Heart right ventricle (tissue), 16 donors: Measurements from ENCODE around the gene CD200R1L. TPM values are rescaled to one million over a fixed set of nuclear protein-coding genes. Genes with fewer than 3 reads are reported as not detected.

Experiments
- ATAC-seq, 8 donors: fragments of 200-7000 bp; cut with Tn5 transposase; one replicate each; pipeline ENCODE4 v1.9.1; 2020; ENCODE audit warnings: mild to moderate bottlenecking in 8 of 8, moderate library complexity in 8 of 8, moderate number of reproducible peaks in 1 of 8
- DNase-seq, 2 donors: peaks; one replicate each; pipeline ENCODE4 v3.0.0-alpha.2; 2020
- H3K27ac ChIP-seq, 10 donors: fragments of 200-600 bp; sonication (generic) in 2 of 10; one replicate each; pipeline versions ENCODE4 v1.5.0 to v1.8.0; 2020 to 2022; ENCODE audit warnings: mild to moderate bottlenecking in 3 of 10
- H3K27me3 ChIP-seq, 7 donors: fragments of 200-600 bp; one replicate each; pipeline ENCODE4 v1.8.0; 2021 to 2022; ENCODE audit warnings: mild to moderate bottlenecking in 2 of 7
- H3K36me3 ChIP-seq, 9 donors: fragments of 200-600 bp; sonication (generic) in 1 of 9; one replicate each; pipeline versions ENCODE4 v1.5.0 to v1.8.0; 2020 to 2022; ENCODE audit warnings: mild to moderate bottlenecking in 2 of 9
- H3K4me1 ChIP-seq, 9 donors: fragments of 200-600 bp; sonication (generic) in 1 of 9; one replicate each; pipeline versions ENCODE4 v1.5.0 to v1.8.0; 2020 to 2022; ENCODE audit warnings: mild to moderate bottlenecking in 4 of 9
- H3K4me3 ChIP-seq, 10 donors: fragments of 200-600 bp; sonication (generic) in 2 of 10; one replicate each; pipeline versions ENCODE4 v1.5.0 to v1.8.0; 2020 to 2022; ENCODE audit warnings: mild to moderate bottlenecking in 7 of 10, moderate library complexity in 2 of 10
- H3K9me3 ChIP-seq, 11 donors: fragments of 200-600 bp in 10 of 11; sonication (generic) in 2 of 11; one replicate each; pipeline versions ENCODE4 v1.5.0 to v1.8.0; 2013 to 2022; ENCODE audit warnings: mild to moderate bottlenecking in 2 of 11, control low read depth in 1 of 11, moderate library complexity in 1 of 11
- WGBS, 2 donors: extraction: QIAGEN DNeasy Blood & Tissue Kit; methylation state at CpG; one replicate each; pipeline ENCODE4 v1.1.7; 2013; ENCODE audit warnings: inconsistent platforms in 1 of 2; 5-methylcytosine and 5-hydroxymethylcytosine counted together
- intact Hi-C, 10 donors: fragments of 100-400 bp; cut with DNase I; formaldehyde crosslinking; loops; one replicate each; pipeline versions ENCODE4 v1.11.1 to v1.14.2; 2022
- polyA plus RNA-seq, 2 donors: library from polyadenylated mRNA; stranded (reverse); fragments of 200-250 nt; gene quantifications; one replicate each; pipeline ENCODE4 v1.2.3, GENCODE V29; 2013
- total RNA-seq, 10 donors: library from RNA; stranded (reverse); fragmentation: NEBNext Ultra II Directional in 3 of 10; extraction: Animal tissue kit (Norgen Biotek cat#: 25700) in 3 of 10; gene quantifications; one replicate each; pipeline versions ENCODE4 v1.2.1 to v1.2.4, GENCODE V29; 2021 to 2023
- TF ChIP-seq, protein P1 (sequence below), 9 donors: fragments of 200-600 bp; sonication (generic) in 2 of 9; IDR thresholded peaks; one replicate each; pipeline versions ENCODE4 v1.5.0 to v1.8.0; 2021 to 2022; ENCODE audit warnings: antibody characterized with exemption in 9 of 9, mild to moderate bottlenecking in 5 of 9, moderate library complexity in 1 of 9
- donor health status: Arrhythmogenic right ventricular cardiomyopathy.
- donor health status: ischemic (EF 13 %, LVEDD 7.1; RV severe dilation, severe dysfunction).
- donor health status: healthy with polysubstance abuse.
- donor health status: DM: no; HTN: yes; CAD: no.
- donor health status: DM: no; HTN: no; CAD: no.
- donor health status: ischemic (EF 25% LVEDD 6.9; RV normal size, moderate dysfunction).
- donor health status: ischemic (EF 25% LVEDD 5.7; RV mildly dilated, moderate dysfunction).
- donor health status: healthy.
- donor health status: DM: yes; HTN: yes; CAD: no.
- donor health status: Ischemic cardiomyopathy.
- donor health status: ischemic (EF 35%, LVEDD 5.7; RV mildly dilated, moderate dysfunction).
- donor health status: nonischemic (EF 11% LVEDD 7.7; RV severe dilation, severe dysfunction).
- donor health status: DM: yes; HTN: yes; CAD: no.
- donor health status: PGD.
- donor health status: ischemic (EF 29% LVEDD 5.4; RV normal size, mild dysfunction).
- donor health status: nonischemic (EF 23%, LVEDD 6.1; RV moderate dilation, normal function).

Gene CD200R1L
- total and polyA plus RNA-seq, 12 donors, result not detected

DNA sequence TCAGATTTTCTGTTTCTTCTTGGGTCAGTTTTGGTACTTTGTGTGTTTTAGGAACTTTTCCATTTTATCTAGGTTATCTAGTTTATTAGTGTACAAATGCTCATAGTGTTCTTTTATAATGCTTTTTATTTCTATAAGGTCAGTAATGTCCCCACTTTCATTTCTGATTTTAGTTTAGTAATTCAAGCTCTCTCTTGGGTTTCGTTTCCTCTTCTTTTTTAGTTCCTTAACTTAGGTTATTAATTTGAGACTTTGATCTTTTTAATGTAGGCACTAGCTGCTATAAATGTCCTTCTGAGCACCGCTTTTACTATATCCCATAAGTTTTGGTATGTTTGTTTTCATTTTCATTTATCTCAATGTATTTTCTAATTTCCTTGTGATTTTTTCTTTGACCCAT, 27.0 kb upstream of the CD200R1L start:
- intact Hi-C loops, result no loop called here
- DNase-seq, result no peak
- H3K4me1 ChIP-seq, result peaks cover 0 to 4% (median 0%) of the 10 kb centered on the region in 9 donors
- no peaks in the 10 kb centered on the region for H3K27me3 ChIP-seq
- no peak for ATAC-seq
- no peak overlapping the region for H3K27ac ChIP-seq
- TF ChIP-seq, protein P1, sequence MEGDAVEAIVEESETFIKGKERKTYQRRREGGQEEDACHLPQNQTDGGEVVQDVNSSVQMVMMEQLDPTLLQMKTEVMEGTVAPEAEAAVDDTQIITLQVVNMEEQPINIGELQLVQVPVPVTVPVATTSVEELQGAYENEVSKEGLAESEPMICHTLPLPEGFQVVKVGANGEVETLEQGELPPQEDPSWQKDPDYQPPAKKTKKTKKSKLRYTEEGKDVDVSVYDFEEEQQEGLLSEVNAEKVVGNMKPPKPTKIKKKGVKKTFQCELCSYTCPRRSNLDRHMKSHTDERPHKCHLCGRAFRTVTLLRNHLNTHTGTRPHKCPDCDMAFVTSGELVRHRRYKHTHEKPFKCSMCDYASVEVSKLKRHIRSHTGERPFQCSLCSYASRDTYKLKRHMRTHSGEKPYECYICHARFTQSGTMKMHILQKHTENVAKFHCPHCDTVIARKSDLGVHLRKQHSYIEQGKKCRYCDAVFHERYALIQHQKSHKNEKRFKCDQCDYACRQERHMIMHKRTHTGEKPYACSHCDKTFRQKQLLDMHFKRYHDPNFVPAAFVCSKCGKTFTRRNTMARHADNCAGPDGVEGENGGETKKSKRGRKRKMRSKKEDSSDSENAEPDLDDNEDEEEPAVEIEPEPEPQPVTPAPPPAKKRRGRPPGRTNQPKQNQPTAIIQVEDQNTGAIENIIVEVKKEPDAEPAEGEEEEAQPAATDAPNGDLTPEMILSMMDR (IDR thresholded peaks at IDR 0.05), result no peak
- WGBS, 2 donors, result 64 to 74% methylated on average over 2 of the region's 2 CpGs
- peaks cover 0 to 42% (median 18%) of the 10 kb centered on the region in 11 donors for H3K9me3 ChIP-seq
- H3K36me3 ChIP-seq, result no peaks in the 10 kb centered on the region
- no peak overlapping the region for H3K4me3 ChIP-seq

- peaks cover 0 to 49% (median 18%) of the 10 kb centered on the region in 11 donors for H3K9me3 ChIP-seq
- intact Hi-C loops, result no loop called here
- ATAC-seq (no peak), DNase-seq (no peak)
- H3K27me3 ChIP-seq, result no peaks in the 10 kb centered on the region
- no peak overlapping the region for H3K4me3 ChIP-seq
- TF ChIP-seq, protein P1 (IDR thresholded peaks at IDR 0.05), result no peak
- H3K4me1 ChIP-seq, result peaks cover 0 to 4% (median 0%) of the 10 kb centered on the region in 9 donors
- 82 to 83% methylated on average over 3 of the region's 3 CpGs for WGBS, 2 donors
- no peaks in the 10 kb centered on the region for H3K36me3 ChIP-seq
- no peak overlapping the region for H3K27ac ChIP-seq
Observed at GRCh38 chr3:112871735-112872134, 25.1 kb upstream of the CD200R1L start.

GRCh38 chr3:112865757-112866156, 19.1 kb upstream of the CD200R1L start:
- TF ChIP-seq, protein P1 (IDR thresholded peaks at IDR 0.05), result no peak
- peaks cover 0 to 40% (median 14%) of the 10 kb centered on the region in 11 donors for H3K9me3 ChIP-seq
- 65 to 93% methylated on average over 2 of the region's 2 CpGs for WGBS, 2 donors
- no peak overlapping the region for H3K27ac ChIP-seq
- no peak overlapping the region for H3K4me3 ChIP-seq
- intact Hi-C loops, result no loop called here
- H3K4me1 ChIP-seq, result no peaks in the 10 kb centered on the region
- no peaks in the 10 kb centered on the region for H3K36me3 ChIP-seq
- no peaks in the 10 kb centered on the region for H3K27me3 ChIP-seq
- DNase-seq (no peak), ATAC-seq (no peak)

- Histone ChIP-seq H3K4me1 (peaks cover 0 to 27% (median 0%) of the 10 kb centered on the region in 9 donors), H3K27me3 (no peaks in the 10 kb centered on the region), H3K4me3 (no peak overlapping the region), H3K9me3 (peaks cover 0 to 23% (median 6%) of the 10 kb centered on the region in 11 donors), H3K36me3 (no peaks in the 10 kb centered on the region), H3K27ac (no peak overlapping the region)
- intact Hi-C loops, result no loop called here
- TF ChIP-seq, protein P1 (IDR thresholded peaks at IDR 0.05), result no peak
- DNase-seq, result no peak
- no peak for ATAC-seq
Observed at GRCh38 chr3:112860898-112861297, 14.2 kb upstream of the CD200R1L start.
